T-helper 1 cell treated with Interleukin-12 subunit alpha and Interleukin-12 subunit beta and Interleukin-4 antibody, amounts not matched to agents 30 ng/mL and 1 ng/mL, for 36 hours (primary cell): Measurements from ENCODE around the gene SV2C. TPM values are rescaled to one million over a fixed set of nuclear protein-coding genes. Genes with fewer than 3 reads are reported as not detected.
"Not testable (repeated sequence)": the region's sequence is repeated elsewhere in the genome, so short reads cannot be mapped to it uniquely, and the experiment has no call there.

ENCODE experiments used
- intact Hi-C: fragments of 100-400 bp; cut with micrococcal nuclease; formaldehyde crosslinking; loops from one replicate; pipeline ENCODE4 v1.15.1; 2024
- total RNA-seq: library from RNA; stranded (reverse); gene quantifications from 2 replicates; pipeline ENCODE4 v1.2.3, GENCODE V29; 2022

The SV2C gene
- total RNA-seq, 1 donor from 2014 or later, result 0.07 TPM

DNA sequence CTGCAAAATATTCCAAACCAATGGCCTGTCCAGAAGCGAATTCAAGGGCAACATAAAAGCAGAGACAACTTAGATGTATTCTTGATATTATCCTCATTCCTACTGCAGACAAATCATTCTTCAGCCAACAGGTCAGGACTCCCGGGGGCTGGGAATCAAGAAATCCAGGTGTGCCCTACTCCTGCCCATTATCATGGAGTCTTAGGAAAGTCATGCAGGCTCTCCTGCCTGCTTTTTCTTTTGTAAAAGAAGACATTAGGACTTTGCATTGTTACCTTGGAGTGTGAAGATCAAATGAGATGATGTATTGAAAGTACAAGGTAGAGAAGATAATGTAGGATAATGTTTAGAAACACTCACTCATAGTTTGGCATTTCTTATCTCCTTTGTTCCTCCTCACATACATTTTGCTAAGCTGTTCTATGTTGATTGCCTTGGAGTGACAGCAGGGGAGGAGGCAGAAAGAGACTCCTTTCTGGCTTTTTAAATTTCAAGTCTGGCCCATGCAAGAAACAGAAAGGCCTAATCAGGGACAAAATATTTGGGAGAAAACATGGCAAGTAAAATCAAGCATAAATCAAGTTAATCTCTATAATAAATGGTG lies 113.8 kb downstream of the SV2C start:
- intact Hi-C loops, result no loop called here

DNA sequence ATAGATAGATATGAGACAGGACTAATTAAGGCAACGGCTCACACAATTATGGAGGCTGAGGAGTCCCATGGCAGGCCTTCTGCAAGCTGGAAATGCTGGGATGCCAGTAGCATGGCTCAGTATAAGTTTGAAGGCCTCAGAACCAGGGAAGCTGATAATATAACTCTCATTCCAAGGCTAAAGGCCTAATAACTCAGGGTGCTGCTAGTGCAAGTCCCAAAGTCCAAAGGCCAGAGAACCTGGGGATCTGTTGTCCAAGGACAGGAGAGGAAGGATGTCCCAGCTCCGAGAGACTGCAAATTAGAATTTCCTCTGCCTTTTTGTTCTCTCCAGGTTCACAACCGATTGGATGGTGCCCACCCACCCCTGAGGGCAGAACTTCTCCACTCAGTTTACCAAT lies 114.5 kb downstream of the SV2C start:
- intact Hi-C loops, result no loop called here

DNA sequence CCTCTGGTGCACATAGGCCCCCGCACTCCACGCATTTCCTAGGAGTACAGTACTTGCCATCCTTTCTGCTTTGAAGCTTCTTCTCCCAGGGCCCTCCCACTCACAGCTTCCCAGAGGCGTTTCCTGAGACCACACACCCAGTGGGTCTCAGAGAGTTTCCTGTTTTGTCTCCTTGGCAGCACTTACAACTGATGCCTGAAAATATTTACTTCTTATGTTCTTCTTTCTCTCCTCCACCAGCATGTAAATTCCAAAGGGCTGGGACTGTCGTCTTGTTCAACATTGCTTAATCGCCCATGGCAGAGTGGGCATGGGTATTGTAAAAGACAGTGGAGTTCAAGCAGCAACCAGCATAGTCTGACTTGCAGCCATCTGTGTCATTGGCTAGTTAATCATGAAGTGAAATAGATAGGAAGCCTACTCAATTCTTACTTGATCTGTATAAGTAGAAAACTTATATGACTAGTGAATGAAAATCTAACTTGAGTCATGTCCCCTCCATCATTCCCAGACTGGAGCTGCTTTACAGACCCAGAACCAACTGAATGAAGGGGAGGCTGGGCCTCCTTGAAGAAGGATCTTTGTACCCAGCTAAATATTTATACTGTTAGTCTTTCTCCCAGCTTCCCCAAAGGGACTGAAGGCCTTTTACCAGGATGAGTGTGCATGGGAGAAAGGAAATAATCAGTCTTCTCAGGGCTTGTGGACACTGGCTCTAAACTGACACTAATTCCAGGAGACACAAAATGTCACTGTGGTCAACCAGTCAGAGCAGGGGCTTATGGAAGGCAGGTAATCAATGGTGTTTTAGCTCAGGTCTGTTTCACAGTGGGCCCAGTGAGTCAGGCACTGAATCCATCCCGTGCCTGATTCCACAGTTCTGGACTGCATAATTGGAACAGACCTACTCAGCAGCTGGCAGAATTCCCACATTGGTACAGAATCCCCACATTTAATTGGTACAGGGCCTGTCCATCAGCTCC lies 116.4 kb downstream of the SV2C start:
- intact Hi-C loops, result no loop called here

DNA sequence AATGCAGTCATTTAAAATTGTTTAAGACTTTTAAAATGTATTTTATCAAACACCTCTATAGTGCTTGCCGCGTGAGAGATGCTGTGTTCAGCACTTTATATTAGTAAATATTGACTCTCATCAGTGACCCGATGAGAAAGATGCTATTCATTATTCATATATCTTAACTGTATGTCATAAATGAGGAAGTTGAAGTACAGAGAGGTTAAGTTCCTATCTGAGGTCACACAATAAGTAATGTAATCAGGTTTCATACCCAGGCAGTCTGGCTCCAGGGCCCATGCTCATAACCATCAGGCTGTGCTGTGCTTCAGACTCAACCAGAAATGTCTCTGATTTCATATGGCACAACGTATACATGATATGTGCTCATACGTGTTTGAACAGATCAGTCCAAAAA lies 119.0 kb downstream of the SV2C start:
- intact Hi-C loops, result no loop called here

DNA sequence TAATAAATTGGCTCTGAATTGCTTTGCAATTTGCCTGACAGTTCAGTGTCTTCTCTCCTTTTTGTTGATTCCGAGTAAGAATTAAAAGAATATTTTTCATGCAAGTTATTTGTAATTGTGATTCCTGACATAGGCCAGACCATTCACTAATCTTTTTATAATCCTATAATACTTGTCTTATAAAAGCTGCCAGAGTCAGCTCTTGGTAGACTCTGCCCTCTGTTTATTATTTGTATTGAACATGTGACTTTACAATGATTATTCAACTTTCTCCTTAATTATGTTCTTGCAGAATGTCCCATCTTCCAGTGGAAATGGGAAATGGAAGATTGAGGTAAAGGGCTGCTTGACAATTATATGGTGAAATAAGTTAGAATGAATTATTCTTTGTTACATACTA lies 121.0 kb downstream of the SV2C start:
- intact Hi-C loops, result no loop called here

DNA sequence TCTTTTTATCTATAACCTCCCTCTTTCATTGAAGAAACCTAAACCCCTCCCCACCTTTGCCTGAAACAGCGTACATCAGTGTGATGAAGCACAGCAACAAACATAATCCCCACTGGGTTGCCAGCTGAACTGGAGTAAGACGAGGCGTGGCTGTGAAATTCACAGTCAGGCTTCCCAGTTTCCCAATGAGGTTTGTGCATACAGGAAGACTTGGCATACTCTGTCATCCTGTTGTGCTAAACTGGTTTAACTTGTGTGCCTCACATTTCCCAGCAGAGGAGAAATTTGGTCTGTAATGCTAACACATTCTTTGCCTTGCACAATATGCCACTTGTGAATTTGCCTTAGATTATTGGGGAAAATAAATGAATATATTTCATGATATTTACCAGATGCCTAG lies 121.5 kb downstream of the SV2C start:
- intact Hi-C loops, result no loop called here

DNA sequence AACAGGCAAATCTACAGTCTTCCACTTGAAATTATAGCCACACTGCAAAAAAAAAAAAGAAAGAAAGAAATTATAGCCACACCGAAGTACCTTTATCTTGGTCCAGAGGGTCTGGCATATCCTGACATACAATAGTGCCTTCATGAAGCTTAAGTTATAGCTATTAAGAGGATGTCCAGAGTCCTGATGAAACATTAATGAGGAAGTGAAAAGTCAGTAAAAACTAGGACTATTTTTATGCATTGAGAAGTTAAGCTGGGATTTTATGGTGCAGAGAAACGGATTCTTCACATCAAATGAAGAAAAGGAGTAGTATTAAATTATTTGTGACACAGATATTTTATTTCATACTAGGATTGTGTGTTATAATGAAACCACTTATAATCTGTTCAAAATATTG lies 123.9 kb downstream of the SV2C start:
- intact Hi-C loops, result no loop called here

DNA sequence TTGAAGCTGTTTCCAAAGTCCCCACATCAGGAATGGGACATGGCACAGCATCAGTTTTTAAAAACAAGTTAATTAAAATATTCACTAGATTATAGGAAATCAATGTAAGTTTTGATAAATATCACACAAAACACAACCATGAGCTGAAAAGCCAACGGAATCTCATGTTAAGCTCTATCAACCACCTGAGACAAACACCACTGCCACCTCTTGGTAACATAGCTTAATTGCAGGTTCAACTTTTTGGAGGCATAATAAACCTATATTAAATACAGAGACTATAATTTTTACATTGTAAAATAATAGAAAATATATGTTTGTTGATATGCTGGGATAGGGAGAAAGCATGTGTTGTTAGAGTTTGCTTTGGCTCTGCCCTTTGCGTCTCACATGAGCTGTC lies 126.1 kb downstream of the SV2C start:
- intact Hi-C loops, result no loop called here

DNA sequence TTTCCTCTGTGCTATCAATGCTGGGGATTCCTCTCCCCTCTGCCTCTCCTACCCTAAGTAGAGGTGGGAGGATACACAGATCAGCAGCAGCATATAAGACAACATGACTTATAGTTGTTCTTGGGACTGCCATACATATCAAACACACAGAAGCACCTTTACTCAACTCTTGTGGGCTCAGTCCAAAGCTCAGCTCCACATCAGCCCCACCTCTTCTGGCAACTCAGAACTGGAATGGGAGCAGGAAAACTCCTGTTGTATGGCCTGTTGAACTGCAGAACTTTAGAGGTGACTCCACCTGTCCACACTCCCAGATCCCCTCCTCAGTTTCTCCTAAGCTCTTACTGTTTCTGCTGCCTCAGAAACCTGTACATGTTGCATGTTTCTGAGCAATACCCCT lies 127.8 kb downstream of the SV2C start:
- intact Hi-C loops, result no loop called here

DNA sequence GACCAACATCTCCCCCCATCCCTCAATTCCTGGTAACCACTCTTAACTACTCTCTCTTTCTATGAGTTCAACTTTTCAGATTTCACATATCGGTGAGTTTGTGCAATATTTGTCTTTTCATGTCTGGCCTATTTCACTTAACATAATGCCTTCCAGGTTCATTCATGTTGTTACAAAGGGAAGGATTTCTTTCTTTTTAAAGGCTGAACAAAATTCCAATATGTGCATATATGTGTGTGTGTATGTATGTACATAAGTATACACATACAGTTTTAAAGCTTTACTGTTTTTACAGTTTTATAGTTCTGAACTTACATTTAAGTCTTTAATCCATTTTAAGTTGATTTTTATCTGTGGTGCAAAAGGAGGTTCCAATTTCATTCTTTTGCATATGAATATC lies 130.7 kb downstream of the SV2C start:
- intact Hi-C loops, result no loop called here

DNA sequence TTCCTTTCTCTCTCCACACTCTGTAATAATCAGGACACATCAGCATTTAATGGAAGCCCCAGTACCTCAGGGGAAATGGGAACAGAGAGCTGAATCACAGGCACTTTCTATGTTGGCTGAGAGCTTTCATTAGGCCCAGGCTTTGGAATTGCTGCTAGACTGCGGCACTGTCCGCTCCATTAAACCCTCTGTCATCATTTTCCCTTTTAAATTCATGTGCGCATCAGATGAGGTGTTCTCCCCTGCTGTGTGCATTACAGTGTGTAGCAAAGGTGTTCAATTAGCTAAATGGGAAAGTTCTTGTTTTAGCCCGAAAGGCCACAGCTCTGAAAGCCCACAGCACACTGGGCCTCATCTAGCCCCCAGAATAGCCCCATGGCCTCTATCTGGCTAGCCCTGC lies 133.6 kb downstream of the SV2C start:
- intact Hi-C loops, result no loop called here

DNA sequence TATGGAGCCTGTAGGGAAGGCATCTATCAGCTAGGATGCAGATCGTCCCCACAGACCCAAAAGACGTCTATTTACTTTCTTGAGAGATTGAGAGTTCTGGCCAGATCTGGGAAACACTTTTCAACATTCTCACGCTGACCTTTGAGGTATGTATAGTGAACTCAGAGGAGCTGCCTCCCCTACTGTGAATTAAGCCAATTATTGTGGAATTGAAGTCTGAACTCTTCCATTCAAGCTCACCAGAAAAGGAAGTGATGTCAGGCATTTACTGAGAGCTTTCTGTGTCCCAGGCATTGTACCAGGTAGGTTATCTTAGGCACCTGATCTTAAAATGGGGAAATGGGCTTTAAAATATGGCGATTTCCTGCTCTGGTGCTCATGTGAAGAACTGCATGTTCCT lies 136.5 kb downstream of the SV2C start:
- intact Hi-C loops, result no loop called here

DNA sequence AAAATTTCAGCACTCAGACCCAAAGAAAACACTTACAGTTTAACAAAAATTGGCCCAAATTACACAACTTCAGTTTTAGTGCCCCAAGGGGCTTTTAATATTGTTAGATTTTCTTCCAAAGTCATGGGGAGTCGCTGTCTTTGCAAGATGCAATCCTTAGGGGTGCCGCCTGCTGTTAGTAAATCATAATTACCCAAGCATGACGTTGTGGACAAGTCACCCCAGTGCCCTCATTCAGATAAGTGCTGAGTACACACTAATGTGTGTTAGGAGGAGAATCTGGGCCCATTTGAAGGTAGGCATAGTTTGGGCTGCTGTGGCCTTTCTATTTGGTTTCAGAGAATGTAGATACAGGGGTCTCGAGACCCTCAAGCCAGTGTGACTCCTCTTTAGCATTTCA lies 138.1 kb downstream of the SV2C start:
- intact Hi-C loops, result no loop called here

DNA sequence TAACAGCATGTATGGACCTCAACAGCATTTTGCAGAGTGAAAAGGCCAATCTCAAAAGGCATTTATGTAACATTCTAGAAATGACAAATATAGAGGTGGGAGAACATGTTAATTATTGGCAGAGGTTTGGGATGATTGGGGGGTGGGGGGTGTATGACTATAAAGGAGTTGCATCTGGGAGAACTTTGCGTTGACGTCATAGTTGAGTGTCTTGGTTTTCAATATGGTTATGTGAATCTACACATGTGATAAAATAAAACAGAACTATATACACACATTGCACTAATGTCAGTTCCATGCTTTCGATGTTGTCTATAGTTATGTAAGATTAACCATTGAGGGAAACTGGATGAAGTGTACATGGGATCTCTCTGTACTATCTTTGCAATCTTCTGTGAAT lies 139.1 kb downstream of the SV2C start:
- intact Hi-C loops, result no loop called here

DNA sequence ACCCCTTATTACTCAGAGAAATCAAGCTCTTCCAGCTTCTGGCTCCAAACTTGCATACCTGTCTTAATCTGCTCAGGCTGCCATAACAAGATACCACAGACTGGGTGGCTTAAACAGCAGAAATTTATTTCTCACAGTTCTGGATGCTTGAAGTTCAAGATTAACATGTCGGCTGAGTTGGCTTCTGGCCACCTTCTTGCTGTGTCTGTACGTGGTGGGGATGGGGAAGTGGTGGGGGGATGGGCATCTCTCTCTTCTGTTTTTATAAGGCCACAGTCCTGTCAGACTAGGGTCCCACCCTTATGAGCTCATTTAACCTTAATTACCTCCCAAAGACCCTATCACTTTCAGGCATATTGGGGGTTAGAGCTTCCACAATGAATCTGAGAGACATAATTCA lies 140.5 kb downstream of the SV2C start:
- intact Hi-C loops, result no loop called here

DNA sequence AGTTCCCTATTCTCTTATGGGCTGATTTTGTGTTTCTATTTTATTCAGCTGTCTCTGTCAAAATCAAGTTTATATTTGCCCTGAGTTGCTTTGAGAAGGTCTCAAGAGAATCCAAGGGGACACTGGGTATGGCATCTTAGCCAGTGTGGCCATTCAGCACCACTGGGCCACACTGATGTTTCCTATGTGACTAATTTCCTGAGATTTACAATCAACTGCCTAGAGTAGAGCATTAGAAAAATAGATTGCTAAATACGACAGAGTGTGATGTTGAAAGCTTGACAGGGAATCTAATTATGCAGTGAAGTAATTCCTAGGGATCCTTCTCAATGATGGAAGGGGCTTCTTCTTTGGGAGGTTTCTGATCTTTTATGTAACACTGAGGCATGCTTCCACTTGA lies 141.7 kb downstream of the SV2C start:
- intact Hi-C loops, result no loop called here

DNA sequence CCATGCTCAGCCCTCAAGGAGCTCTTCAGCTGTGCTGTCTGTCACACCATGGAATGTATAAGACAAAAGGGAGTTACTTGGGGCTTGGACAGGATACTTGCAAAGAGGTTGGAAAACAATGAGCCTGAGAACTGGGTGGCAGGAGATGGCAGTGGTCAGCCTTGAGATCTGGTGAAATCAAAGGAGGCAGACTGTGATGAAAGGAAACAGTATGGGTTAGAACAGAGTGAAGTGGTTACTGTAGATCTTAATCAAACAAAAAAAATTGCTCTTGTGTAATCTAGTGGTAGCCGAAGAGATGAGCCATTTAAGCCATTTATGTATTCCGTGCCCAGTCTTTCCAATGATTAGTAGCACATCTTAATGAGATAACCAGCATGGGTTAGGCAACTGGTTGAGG lies 142.2 kb downstream of the SV2C start:
- intact Hi-C loops, result no loop called here

DNA sequence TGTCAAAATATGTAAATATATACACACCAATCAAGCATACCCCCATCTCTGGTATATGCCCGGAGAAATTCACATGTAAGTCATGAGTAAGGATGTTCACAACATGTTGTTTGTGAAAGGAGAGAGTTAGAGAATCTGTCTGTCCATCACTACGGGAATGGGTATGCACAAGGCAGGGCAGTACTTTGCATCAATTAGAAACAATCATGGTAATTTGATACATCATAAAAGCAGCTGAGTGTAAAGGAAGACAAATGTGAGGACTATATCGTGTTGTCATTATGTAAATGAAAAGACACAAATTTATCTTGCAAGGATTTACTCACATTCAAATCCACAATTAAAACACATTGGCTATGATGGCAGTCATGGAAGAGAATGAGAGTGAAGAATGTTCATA lies 146.7 kb downstream of the SV2C start:
- intact Hi-C loops, result no loop called here

DNA sequence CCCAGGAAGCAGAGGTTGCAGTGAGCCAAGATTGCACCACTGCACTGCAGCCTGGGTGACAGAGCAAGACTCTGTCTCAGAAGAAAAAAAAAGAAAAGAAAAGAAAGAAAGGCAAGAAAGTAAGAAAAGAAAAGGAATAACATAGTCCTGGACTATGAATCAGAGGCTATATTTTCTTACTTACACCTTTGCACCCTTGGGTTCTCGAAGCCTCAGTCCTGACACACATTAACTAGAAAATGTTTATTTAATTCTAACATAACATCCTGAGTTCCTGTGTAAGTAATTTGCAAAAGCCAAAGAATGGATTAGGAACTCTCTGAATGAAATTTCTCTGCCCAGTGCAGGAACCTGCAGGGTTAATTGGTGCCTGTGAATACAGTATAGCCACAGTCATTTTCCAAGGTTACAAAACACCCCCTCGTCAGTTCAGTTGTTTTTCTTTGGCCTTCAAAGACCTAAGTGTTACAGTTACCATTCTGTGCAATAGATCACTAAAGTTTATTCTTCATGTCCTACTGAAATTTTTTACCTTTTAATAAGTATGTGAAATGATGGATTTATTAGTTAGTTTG lies 147.6 kb downstream of the SV2C start:
- intact Hi-C loops, result no loop called here

DNA sequence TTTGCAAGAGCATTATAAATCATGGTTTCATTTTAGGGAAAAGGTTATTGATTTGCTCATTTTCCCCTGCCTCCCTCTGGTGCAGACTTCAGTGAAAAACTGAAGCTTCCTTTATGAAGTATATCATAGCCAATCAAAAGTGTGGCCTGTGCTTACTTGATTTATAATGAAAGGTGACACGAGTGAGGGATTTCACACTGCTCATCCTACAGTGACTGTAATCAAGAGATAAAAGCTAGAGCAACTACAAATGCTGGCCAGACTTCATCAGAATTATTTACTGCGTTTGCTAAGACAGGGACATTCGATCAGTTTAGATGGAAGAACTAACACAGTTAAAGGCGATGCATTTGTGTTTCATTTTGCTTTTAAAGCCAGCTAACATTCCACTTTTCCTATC lies 151.5 kb downstream of the SV2C start:
- intact Hi-C loops, result no loop called here

DNA sequence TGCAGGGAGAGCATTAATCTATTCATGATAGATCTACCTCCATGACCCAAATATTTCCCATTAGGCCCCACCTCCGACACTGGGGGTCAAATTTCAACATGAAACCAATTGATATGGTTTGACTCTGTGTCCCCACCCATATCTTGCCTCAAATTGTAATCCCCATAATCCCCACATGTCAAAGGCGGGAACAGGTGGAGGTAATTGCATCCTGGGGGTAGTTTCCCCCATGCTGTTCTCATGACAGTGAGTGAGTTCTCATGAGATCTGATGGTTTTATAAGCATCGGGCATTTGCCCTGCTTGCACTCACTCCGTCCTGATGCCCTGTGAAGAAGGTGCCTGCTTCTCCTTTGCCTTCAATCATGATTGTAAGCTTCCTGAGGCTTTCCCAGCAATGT lies 153.5 kb downstream of the SV2C start:
- intact Hi-C loops, result no loop called here

DNA sequence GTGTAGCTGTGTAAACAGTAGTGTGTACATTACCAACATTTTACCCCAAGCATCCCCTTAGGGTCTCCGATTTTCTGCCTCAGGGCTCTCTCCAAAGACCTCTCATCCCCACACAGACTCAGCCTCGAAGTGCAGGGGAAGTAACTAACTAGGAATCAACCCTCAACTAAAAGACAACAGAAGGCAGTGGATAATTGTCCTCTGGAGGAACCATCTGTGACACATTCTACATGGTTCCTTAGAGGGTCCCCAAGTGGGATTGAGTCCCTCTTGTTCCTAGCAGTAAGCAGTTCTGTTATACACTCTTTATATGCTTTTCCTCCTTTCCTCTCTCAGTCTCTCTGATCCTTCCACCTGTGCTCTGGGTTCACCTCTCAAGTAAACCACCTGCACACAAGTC lies 157.2 kb downstream of the SV2C start:
- intact Hi-C loops, result no loop called here

DNA sequence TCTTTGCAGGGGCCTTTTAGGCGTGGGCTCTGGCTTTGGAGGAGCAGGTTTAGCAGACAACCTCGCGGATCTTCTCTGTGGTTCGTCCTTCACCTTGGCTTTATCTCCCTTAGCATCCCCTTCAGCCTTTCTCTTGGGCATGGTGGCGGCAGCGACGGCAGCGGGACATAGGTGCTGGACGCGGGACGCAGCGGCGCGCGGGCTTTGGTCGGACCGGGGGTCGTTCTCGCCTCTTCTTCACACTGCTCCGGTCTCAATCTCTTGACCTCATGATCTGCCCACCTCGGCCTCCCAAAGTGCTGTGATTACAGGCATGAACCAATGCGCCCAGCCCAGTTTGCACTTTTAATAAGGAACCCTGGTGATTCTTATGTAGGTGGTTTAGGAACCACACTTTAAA lies 159.0 kb downstream of the SV2C start:
- intact Hi-C loops, result not testable (repeated sequence)
